GM21529 (cell line): Measurements from ENCODE around the gene ZNF711.
"Not testable (repeated sequence)": the region's sequence is repeated elsewhere in the genome, so short reads cannot be mapped to it uniquely, and the experiment has no call there.

Experiments
- ATAC-seq: cut with Tn5 transposase; IDR thresholded peaks from one replicate; pipeline ENCODE4 v1.9.1; 2021; ENCODE audit not compliant: unreplicated experiment

ZNF711 gene

DNA sequence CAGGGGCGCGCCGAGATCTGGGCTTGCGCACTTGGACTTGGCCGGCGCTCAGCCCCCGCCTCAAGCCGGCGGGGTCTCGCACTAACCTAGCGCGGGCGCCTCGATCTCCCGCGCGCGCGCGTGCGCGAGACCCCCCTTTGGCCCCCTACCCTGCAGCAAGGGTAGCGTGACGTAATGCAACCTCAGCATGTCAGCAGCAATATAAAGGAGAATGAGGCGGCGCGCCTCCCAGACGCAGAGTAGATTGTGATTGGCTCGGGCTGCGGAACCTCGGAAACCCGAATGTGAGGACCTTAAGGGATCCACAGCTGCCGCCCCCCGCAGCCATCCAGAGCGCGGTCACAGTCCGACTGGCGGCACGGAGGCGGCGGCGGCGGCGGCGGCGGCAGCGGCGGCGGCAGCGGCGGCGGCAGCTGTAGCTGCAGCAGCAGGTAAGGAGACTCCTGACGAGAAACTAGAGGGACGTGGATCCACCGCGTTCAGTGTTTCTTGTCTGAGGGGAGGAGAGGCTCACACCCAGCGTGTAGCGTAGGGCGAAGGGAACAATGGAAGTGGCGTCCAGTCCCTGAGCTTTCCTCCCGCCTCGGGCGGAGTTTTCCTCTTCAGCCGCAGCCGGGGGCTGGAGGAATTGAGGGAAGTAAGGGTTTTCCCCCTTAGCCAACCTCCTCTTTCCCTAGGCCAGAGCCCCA, at the start of gene ZNF711, which contains the start of gene SATL1:
Gene ZNF711, plus strand, starts transcription at position 231 of the 689 bp plus-strand sequence. CDS start 3,582 bp downstream, outside the sequence.
Gene SATL1, minus strand, starts transcription at position 19 of the 689 bp plus-strand sequence. CDS start 134,811 bp downstream, outside the sequence.
- peak; percentile 60 for ATAC-seq

DNA sequence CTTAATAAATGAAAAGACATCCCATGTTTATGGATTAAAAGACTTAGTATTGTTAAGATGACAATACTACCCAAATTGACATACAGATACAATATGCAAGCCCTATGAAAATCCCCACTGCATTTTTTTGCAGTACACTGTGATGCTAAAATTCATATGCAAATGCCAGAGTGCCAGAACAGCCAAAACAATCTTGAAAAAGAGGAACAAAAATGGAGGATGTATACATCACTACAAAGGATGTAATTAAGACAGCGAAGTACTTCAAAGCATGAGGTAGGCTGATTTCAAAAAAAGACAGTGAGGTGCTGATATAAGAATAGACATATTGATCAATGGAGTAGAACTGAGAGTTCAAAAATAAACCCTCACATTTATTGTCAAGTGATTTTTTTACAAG, 47.5 kb upstream of the ZNF711 start:
- no peak for ATAC-seq

DNA sequence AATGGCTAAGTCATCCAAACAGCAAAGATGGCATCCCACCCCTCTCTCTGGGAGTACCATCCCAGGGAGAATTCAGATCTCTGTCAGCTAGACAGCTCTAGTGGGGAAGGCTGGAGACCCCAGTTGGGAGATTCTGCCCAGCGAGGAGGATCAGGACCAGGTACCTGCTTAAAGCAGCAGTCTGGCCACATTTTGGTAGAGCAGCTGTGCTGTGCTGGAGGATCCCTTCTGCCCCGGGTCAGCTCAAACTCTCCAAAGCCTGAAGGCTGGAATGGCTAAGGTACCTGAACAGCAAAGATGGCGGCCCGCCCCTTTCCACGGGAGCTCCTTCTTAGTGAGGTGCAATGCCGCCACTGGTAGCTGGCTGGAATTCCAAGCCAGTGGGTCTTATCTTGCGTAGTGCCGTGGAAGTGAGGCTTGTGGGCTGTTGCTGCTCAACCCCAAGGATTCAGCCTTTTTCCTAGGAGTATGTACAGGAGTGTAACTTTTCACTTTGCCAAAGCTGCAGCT, 40.3 kb upstream of the ZNF711 start:
- no peak for ATAC-seq

DNA sequence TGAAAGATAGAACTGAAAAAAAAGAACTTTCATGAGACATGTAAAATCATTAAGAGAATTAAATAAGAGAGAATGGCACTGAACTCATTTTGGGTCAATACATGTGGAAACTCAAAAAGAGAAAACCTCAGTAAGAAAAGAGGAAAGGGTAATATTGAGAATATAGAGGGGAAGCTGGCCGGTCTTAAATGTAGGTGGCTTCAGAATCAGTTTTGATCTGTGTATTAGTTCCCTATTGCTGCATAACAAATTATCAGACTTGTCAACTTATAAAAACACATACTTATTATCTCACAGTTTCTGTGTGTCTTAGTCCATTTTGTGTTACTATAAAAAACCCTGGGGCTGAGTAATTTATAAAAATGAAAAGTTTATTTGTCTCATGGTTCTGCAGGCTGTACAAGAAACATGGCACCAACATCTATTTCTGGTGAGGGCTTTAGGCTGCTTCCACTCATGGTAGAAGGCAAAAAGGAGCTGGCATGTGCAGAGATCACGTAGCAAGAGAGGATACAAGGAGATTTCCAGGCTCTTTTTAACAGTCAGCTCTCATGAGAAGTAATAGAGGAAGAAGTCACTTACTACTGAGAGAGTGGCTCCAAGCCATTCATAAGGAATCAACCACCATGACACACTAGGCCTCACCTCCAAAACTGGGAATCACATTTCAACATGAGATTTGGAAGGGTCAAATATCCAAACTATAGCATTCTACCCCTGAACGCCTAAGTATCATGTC, 29.8 kb upstream of the ZNF711 start:
- ATAC-seq, result no peak

DNA sequence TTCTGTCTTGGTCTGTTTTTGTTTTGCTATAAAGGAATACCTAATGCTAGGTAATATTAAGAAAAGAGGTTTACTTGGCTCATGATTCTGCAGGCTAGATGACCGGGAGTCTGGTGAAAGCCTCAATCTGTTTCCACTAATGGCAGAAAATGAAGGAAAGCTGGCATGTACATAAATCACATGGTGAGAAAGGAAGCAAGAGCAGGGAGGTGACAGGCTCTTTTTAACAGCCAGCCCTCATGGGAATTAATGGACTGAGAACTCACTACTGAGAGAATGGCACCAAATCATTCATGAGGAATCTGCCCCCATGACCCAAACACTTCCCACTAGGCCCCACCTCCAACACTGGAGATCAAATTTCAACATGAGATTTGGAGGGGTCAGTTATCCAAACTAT, 27.8 kb upstream of the ZNF711 start:
- ATAC-seq, result no peak

DNA sequence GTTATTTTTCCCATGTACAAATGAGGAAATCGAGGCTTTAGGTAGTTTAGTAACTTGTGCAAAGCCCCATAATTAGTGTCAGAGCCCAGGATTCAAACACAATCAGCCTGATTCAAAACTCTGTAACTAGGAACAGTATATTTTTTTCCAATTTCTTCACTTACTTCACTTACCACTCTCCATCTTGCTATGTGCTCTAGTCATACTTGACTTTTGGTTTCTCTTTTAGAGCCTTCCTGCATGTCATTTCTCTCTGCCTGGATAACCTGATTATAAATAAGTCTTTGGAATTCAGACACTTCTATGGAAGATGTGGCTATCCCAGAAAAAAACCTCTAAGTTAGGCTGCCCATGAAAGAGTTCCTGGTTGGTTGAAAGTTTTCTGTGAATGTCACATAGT, 22.4 kb upstream of the ZNF711 start:
- no peak for ATAC-seq

DNA sequence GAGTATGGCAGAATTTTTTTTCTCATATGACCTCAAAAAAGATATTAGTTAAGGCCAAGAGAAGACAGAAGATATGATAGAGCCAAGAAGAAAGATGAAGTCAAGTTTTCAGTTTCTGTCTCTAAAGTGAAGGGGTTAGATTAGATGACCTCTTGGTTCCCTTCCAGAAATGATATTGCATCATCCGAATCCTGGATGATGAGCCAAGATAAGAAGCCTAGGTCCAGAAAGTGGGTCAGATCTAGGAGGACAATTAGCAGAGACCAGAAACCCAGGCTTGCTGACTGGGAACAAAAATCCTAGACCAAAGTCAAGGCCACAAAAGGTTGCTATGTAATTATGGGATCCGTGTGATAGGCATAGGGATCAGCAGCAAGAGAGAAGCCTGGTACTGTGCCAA, 20.4 kb upstream of the ZNF711 start:
- no peak for ATAC-seq

DNA sequence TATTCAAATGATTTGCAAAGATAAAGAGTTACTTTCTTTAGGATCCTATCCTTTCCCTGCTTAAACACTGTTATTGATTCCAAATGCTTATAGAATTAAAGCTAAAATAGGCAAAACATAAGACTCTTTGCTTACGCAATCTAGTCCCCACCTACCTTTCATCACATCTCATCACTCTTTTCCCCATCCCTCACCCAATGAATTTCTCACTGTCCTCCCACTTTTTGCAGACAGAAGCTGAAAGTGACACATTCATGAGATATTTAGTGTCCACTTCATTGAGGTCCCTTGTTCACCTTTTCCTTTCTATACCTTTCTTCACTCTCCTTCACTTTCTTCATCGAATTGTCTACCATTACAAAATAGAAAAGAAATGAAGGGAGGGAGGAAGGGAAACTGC, 636 bp upstream of the ZNF711 start:
- ATAC-seq, result no peak

DNA sequence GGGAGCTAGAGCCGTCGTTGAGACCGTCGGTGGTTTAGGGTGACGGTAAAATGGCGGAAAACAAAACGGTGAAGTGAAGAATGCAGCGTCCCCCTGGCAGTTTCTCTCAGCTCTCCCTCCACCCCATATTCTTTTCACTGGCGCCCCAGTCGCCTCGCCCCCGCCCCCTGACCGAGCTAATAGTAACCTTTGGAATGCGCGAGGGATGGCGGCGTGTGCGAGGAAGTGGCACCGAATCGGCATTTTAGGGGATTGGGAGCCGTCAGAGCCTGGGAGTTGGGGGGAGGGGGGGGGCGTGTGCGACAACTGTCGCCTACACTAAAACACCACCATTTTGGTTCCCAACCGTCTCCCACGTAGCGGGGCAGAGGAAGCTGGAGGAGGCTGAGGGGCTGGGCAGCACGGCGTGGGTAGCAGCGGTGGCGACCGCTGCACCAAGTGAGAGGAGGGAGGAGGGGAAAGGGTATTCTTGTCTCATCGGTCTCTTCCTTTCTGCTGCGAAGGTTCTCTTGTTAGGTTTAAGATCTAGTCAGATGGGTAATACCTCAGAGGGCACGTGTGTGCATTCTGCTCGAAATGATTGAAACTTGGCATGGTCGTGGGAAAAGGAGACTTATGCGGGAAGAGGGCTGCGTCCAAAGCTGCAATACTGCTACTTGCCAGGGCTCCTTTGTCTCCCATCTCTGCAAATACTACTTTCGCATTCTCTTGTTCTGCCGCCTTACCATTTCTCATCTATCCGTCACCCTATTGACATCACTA, 840 bp downstream of the ZNF711 start:
- ATAC-seq, result peak; percentile 43

DNA sequence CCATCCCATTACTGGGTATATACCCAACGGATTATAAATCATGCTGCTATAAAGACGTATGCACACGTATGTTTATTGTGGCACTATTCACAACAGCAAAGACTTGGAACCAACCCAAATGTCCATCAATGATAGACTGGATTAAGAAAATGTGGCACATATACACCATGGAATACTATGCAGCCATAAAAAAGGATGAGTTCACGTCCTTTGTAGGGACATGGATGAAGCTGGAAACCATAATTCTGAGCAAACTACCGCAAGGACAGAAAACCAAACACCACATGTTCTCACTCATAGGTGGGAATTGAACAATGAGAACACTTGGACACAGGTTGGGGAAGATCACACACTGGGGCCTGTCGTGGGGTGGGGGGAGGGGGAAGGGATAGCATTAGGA, 41.5 kb downstream of the ZNF711 start:
- ATAC-seq, result not testable (repeated sequence)

DNA sequence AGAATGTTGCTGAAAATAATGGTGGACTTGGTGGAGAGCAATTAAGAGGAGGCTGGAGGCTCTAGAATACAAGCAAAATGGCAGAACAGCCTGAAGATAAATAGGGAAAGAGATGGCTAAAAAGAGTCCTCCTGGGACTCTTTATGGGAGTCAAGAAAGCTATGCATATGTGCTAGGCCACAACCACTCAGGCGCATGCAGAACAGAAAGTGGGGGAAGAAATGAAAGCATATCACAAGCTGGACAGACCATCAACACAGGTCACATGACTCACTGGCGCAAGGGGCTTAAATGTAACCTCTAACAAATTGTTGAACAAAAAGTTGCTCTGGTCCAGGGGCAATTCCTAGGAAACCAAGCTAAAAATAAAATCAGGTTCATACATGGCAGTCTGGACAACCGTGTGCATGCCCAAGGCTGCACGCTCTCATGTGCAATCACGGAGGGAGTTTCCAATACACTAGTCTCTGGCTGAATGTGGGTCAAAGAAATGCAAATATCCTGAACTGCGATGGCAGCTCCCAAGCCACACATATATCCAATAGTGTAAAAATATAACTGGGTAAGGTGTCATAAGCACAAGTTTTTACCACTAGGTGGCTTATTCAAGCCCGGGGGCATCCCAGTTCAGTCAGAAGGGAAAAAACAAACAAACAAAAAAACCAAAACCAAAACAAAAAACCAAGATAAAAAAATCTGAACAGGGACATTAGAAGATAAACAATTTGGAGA, 45.4 kb downstream of the ZNF711 start:
- no peak for ATAC-seq

DNA sequence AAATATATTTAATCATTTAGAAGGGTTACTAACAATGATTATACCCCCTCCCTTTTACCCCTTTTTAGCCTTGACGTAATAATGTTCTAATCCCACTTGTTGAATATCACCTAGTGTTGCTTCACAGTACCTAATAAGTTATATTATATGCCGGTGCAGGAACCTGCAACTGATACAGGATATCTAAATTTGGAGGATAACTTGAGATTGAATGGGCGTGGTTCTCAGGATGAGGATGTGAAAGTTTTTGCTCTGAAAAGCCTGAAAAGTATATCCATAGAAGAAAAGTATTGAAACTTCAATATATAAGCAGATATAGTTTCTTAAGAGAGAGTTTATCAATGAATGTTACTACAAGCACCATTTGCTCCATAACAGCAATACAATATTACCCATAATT, 59.8 kb downstream of the ZNF711 start:
- ATAC-seq, result peak; percentile 72

DNA sequence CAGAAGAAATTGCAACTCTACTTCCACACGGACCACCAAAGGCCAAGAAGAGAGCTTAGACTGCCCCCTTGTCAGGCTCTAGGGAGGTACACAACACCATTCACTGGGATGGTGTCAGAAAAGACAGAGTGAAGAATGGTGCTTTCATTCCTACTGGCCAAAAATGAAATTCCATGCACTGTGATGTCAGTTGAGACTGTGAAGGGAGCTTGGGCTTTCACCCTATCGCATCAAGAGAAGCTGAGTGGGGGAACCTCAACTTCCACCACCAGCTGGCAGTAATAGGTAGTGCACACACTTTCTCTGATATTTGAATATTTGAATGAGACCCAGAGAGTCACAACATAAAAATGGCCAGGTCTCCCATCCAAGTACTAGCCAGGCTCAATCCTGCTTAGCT, 65.9 kb downstream of the ZNF711 start:
- peak; percentile 62 for ATAC-seq

DNA sequence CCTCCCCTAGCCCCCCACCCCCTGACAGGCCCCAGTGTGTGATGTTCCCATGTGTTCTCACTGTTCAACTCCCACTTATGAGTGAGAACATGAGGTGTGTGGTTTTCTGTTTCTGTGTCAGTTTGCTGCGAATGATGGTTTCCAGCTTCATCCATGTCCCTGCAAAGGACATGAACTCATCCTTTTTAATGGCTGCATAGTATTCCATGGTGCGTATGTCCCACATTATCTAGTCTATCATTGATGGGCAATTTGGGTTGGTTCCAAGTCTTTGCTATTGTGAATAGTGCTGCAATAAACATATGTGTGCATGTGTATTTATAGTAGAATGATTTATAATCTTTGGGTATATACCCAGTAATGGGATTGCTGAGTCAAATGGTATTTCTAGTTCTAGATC, 67.6 kb downstream of the ZNF711 start:
- not testable (repeated sequence) for ATAC-seq
